AG04449 (cell line): ENCODE measurements around the gene THEMIS.

Source experiments
- CTCF ChIA-PET: fragments of 350-600 bp; formaldehyde crosslinking; extraction: SDS; loops from one replicate; lab custom pipeline; 2021; ENCODE audit warnings: antibody characterized with exemption; lab: Yijun Ruan, JAX
- POLR2A ChIA-PET: fragments of 400-600, 350-600 bp; formaldehyde crosslinking; extraction: SDS; loops from one replicate; lab custom pipeline; 2020; ENCODE audit warnings: antibody characterized with exemption, inconsistent platforms; lab: Yijun Ruan, JAX
- DNase-seq: peaks from one replicate; pipeline ENCODE4 v3.0.0-alpha.2; 2010; ENCODE audit warnings: low read depth, low spot score
- H3K4me3 ChIP-seq: 2 replicates; pipeline ENCODE4 v1.5.1; 2011; ENCODE audit warnings: low read depth, mild to moderate bottlenecking, control low read depth, low read length
- CTCF ChIP-seq: IDR thresholded peaks from one replicate; pipeline ENCODE4 v1.5.1; 2011; ENCODE audit warnings: mild to moderate bottlenecking, moderate library complexity, low read length, control low read depth, inconsistent platforms; ENCODE audit not compliant: insufficient read depth; ENCODE audit errors: missing control alignments

THEMIS gene

GRCh38 chr6:127794405-127794804 lies 106.5 kb downstream of the THEMIS start:
- ChIA-PET POLR2A (no interaction called here), CTCF (interaction anchor here (1.7 kb wide), 1 partner anchor 61 kb away, joined by 3 read pairs; no protein-coding TSS in a partner anchor)
- no peak for DNase-seq
- no peak overlapping the region for H3K4me3 ChIP-seq
- no peak for TF ChIP-seq CTCF

- ChIA-PET CTCF (no interaction called here), POLR2A (no interaction called here)
- H3K4me3 ChIP-seq: no peak overlapping the region
- no peak for DNase-seq
- TF ChIP-seq CTCF: no peak
These were observed 107.5 kb downstream of the THEMIS start for GRCh38 chr6:127793396-127793795.

- no peak for DNase-seq
- H3K4me3 ChIP-seq: no peak overlapping the region
- ChIA-PET POLR2A (no interaction called here), CTCF (no interaction called here)
- no peak for TF ChIP-seq CTCF
These were observed 108.2 kb downstream of the THEMIS start for GRCh38 chr6:127792616-127793015.

GRCh38 chr6:127791779-127792528 lies 108.9 kb downstream of the THEMIS start:
- ChIA-PET POLR2A (no interaction called here), CTCF (no interaction called here)
- DNase-seq: no peak
- TF ChIP-seq CTCF: no peak
- no peak overlapping the region for H3K4me3 ChIP-seq

- POLR2A ChIA-PET: no interaction called here
- DNase-seq: no peak
- CTCF ChIA-PET: no interaction called here
- H3K4me3 ChIP-seq: no peak overlapping the region
- TF ChIP-seq CTCF: no peak
These were observed 110.3 kb downstream of the THEMIS start for GRCh38 chr6:127790571-127790970.

- no peak for DNase-seq
- ChIA-PET POLR2A (no interaction called here), CTCF (interaction anchor here (1.5 kb wide), 1 partner anchor 11 kb away, joined by 3 read pairs; no protein-coding TSS in a partner anchor)
- TF ChIP-seq CTCF: no peak
- no peak overlapping the region for H3K4me3 ChIP-seq
These were observed 114.7 kb downstream of the THEMIS start for GRCh38 chr6:127786109-127786508.
